ENCODE data around the gene ERN1. TPM values are rescaled to one million over a fixed set of nuclear protein-coding genes. Genes with fewer than 3 reads are reported as not detected.

ERN1 gene
- total RNA-seq, 1 donor from 2014 or later: 9.3 TPM

DNA sequence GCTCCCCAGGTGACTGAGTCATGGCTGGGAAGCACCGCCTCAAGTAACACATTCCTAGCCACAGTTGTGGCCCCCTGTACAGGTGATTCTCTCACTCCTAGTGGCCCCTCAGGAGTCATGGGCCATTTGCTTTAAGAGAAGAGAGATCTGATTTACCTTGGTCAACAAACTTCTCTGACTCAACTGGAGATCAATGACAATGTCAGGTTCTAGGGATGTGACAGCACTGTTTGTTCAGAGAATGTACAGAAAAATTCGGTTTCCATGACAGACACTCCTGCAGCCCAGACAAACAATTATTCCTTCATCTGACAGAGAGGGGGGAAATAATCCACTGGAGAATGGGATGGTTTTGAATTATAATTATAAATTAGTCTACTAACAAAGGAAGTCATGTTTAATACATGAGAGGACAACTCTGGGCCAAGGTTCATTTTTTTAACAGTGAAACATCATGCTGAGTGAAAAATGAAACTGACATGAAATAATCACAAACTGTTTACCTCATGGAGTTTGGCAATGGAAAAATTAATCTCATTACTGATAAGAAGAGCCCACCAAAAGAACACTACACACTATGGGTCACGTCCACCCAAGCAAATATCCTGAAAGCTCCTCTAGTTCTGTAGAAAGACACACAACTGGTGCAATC lies 9.7 kb downstream of the ERN1 start:
- intact Hi-C loops (cut with micrococcal nuclease): no loop called here
- peaks cover 35% of the 10 kb centered on the region for H3K4me1 ChIP-seq

DNA sequence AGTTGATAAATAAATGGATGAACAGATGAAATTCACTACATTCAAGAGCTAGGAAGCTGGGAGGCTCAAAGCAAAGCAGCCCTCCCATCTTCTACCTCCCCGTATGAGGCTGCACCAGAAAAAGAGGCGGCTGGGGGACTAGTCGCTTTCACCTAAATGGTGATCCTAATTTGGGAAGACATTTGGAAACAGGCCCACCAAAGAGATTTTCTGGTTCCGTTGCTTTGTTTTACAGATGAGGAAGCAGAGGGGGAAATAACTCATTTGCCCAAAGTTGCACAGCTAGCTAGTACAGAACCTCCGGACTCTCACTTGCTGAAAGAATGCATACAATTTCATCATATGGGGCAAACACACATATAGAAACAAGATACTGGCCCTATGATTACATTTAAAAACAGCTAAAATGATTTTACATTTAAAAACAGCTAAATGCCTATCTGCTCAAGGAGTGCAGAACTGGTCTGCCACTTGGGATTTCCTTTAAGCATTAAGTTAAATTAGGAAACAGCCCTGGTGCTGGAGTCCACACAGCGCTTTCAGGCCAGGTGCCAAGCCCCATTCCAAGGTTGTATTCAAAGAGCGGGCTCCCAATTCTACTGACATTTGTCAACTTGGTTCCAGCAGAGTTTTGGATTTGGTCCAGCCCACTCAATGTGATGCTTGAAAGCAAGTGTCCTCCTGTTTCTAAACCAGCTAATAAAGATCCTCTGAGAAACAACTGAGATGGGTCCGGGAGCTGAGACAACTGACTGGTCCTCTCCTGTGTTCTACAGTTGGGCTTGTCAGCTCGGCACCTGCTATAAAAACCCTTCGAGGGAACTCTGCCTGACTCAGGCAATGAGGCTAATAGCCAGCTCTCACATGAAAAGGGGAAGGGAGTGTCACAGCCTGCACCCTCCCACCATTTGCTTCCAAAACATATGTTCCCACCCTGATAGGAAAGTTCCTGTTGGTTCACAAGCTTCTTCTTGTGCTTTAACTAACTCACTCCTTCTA lies 11.7 kb downstream of the ERN1 start:
- no peak for TF ChIP-seq CTCF (IDR thresholded peaks at IDR 0.05; ENCODE audit: borderline replicate concordance)
- peaks cover 39% of the 10 kb centered on the region for H3K4me1 ChIP-seq
- peak; percentile 40 for DNase-seq

More for the DNA sequence above, 9.7 kb downstream of the ERN1 start:
- Histone ChIP-seq H3K27ac (replicated peaks) (no peak overlapping the region), H3K9me3 (replicated peaks) (no peaks in the 10 kb centered on the region), H3K27me3 (ENCODE audit: low read depth) (no peaks in the 10 kb centered on the region), H3K4me3 (no peak overlapping the region), H3K36me3 (no peaks in the 10 kb centered on the region)
- DNase-seq: no peak
- TF ChIP-seq CTCF (IDR thresholded peaks at IDR 0.05; ENCODE audit: borderline replicate concordance): no peak

DNA sequence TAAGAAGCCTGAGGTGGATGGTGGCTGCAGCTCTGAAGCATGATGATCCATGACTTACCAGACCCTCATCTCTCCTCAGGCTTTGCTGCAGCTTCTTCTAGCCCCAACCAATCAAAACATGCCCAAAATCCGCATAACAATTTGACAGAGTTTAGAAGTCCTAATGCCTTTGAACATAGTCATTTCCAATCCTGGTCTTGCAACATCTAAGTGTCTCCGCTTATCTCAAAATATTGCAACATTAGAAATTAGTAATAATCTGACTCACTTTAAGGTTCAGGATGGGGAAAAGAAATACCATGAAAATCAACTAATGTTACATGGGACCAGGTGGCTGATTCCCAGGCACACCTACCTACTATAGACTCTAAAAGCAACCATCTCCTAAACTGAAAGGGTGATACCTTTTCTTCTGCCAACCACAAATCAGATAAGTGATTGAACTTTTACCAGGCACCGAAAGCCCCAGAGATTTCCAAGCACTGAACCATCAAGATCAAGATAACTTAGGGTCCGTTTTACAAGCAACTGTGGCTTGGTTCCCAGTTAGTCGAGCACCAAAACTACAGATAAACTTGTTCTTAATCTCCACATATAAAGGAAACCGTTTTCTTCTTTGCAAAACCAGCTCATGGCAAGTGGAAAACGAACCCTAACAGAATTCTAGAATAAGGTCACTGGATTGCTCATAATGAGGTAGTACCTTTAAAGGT lies 14.0 kb downstream of the ERN1 start:
- Histone ChIP-seq H3K9me3 (replicated peaks) (no peaks in the 10 kb centered on the region), H3K4me1 (peaks cover 36% of the 10 kb centered on the region), H3K36me3 (no peaks in the 10 kb centered on the region), H3K27me3 (ENCODE audit: low read depth) (no peaks in the 10 kb centered on the region), H3K27ac (replicated peaks) (no peak overlapping the region), H3K4me3 (no peak overlapping the region)
- DNase-seq: no peak
- TF ChIP-seq CTCF (IDR thresholded peaks at IDR 0.05; ENCODE audit: borderline replicate concordance): no peak
- intact Hi-C loops (cut with micrococcal nuclease): no loop called here

More for the DNA sequence above, 11.7 kb downstream of the ERN1 start:
- Histone ChIP-seq H3K9me3 (replicated peaks) (no peaks in the 10 kb centered on the region), H3K36me3 (no peaks in the 10 kb centered on the region), H3K4me3 (peak overlapping the region; percentile 13), H3K27ac (replicated peaks) (peak overlapping the region; percentile 66), H3K27me3 (ENCODE audit: low read depth) (no peaks in the 10 kb centered on the region)
- intact Hi-C loops (cut with micrococcal nuclease): no loop called here

DNA sequence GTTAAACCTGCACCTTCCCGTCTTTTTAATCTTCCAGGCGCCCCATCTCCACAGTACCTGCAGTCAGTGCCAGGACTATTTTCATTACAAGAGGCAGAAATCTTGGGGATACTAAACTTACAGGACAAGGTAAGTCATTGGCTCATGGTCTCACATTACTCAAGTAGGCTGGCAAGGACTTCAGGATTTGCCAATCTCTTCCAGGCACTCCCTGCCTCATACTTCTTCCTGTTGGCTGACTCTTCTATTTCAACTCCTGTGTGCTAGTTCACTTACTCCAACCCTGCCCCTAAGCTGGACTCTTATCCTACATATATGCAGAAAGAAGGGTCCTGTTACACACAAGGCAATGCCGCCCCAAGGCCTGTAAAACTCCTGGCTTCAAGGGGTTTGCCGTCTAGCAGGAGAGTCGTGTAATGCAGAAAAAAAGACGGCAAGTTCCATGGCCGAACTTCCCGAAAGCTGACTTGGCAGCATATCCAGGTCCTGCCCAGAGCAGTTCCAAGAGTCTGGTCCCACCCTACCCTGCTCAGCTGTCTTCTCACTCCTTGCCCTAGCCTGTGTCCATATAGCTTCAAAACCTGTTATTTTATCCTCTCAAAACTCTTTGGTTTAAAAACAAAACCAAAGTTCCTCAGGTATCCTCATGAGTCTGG lies 14.8 kb downstream of the ERN1 start:
- Histone ChIP-seq H3K36me3 (no peaks in the 10 kb centered on the region), H3K4me3 (no peak overlapping the region), H3K27me3 (ENCODE audit: low read depth) (no peaks in the 10 kb centered on the region), H3K27ac (replicated peaks) (no peak overlapping the region), H3K4me1 (peaks cover 28% of the 10 kb centered on the region), H3K9me3 (replicated peaks) (no peaks in the 10 kb centered on the region)
- intact Hi-C loops (cut with micrococcal nuclease): no loop called here
- no peak for DNase-seq
- no peak for TF ChIP-seq CTCF (IDR thresholded peaks at IDR 0.05; ENCODE audit: borderline replicate concordance)

- Histone ChIP-seq H3K4me3 (no peak overlapping the region), H3K9me3 (replicated peaks) (no peaks in the 10 kb centered on the region), H3K27ac (replicated peaks) (no peak overlapping the region), H3K4me1 (peaks cover 15% of the 10 kb centered on the region), H3K27me3 (ENCODE audit: low read depth) (no peaks in the 10 kb centered on the region), H3K36me3 (no peaks in the 10 kb centered on the region)
- TF ChIP-seq CTCF (IDR thresholded peaks at IDR 0.05; ENCODE audit: borderline replicate concordance): no peak
- DNase-seq: no peak
- intact Hi-C loops (cut with micrococcal nuclease): no loop called here
Measured at GRCh38 chr17:64113006-64113405, 16.9 kb downstream of the ERN1 start.

All from left ventricle myocardium inferior (tissue), 1 donor.